Measurements from ENCODE around the gene GSG1L.

- TF ChIP-seq POLR2A (IDR thresholded peaks at IDR 0.05; ENCODE audit: low read length) (no peak), GATA1 (IDR thresholded peaks at IDR 0.05; ENCODE audit: low read depth, low read length) (no peak)
Measured at GRCh38 chr16:27980076-27980775, 83.3 kb downstream of the GSG1L start.

All from erythroblast (primary cell).